HepG2 (cell line): ENCODE results near the gene VIM. TPM values are rescaled to one million over a fixed set of nuclear protein-coding genes. Genes with fewer than 3 reads are reported as not detected.

Experiments used
- ATAC-seq: fragments of 200-7000 bp; cut with Tn5 transposase; 3 replicates; pipeline ENCODE4 v1.9.1; 2020; ENCODE audit warnings: mild to moderate bottlenecking, moderate library complexity
- BruUV-seq: library from RNA; stranded (reverse); fragments of 400-500 nt; replicated peaks from 2 replicates; lab custom pipeline; 2021; lab: Mats Ljungman, UMichigan
- CTCF ChIA-PET: fragments of 300-600 bp; formaldehyde crosslinking; extraction: SDS; loops from one replicate; lab custom pipeline; 2021; ENCODE audit warnings: low total read pairs, inconsistent platforms, low intra/inter-chr PET ratio; lab: Yijun Ruan, JAX
- POLR2A ChIA-PET: fragments of 350-600 bp; sonication (Branson Sonifier 250); formaldehyde crosslinking; loops from one replicate; lab custom pipeline; 2020; ENCODE audit warnings: antibody characterized with exemption, inconsistent platforms; lab: Yijun Ruan, JAX
- DNase-seq: peaks from one replicate; pipeline ENCODE4 v3.0.0-alpha.2; 2015; ENCODE audit warnings: low spot score
- FAIRE-seq: peaks from 3 replicates; lab custom pipeline; 2011; peaks lifted over from hg19 to GRCh38; lab: Jason Lieb, UNC
- H2AFZ ChIP-seq: one replicate; pipeline ENCODE4 v1.6.1; 2011; ENCODE audit warnings: low read length, inconsistent platforms
- H3K27ac ChIP-seq: fragments of 300-600 bp; 3 replicates; pipeline ENCODE4 v1.8.0; 2011; ENCODE audit warnings: mixed run types, mild to moderate bottlenecking, mixed read lengths, low read length, inconsistent platforms; ENCODE audit not compliant: insufficient read depth; ENCODE audit errors: extremely low read length
- H3K27me3 ChIP-seq, 2 experiments: fragments of 200-600 bp in 1 of 2; 2 replicates in 1 of 2; 3 replicates in 1 of 2; pipeline versions ENCODE4 v1.6.0 to v1.8.0; 2011; ENCODE audit warnings: low read length in 2 of 2, mild to moderate bottlenecking in 2 of 2, moderate library complexity in 2 of 2, inconsistent platforms in 1 of 2; ENCODE audit not compliant: insufficient read depth in 2 of 2, control insufficient read depth in 1 of 2
- H3K36me3 ChIP-seq, 2 experiments: fragments of 200-600 bp in 1 of 2; replicated peaks in 1 of 2; 2 replicates in 1 of 2; 3 replicates in 1 of 2; pipeline versions ENCODE4 v1.5.1 to v1.8.0; 2011; ENCODE audit warnings: low read length in 2 of 2, inconsistent platforms in 1 of 2; ENCODE audit not compliant: insufficient read depth in 2 of 2, control insufficient read depth in 1 of 2
- H3K4me1 ChIP-seq: 2 replicates; pipeline ENCODE4 v1.5.1; 2012; ENCODE audit warnings: low read length, inconsistent platforms; ENCODE audit not compliant: insufficient read depth
- H3K4me2 ChIP-seq: 2 replicates; pipeline ENCODE4 v1.6.0; 2011; ENCODE audit warnings: low read depth, low read length, inconsistent platforms
- H3K4me3 ChIP-seq, 3 experiments: fragments of 200-600 bp in 1 of 3; sonication (generic), shearing (Covaris generic) in 1 of 3; replicated peaks in 1 of 3; 2 replicates each; pipeline ENCODE4 v1.5.1; 2011 to 2016; ENCODE audit warnings: low read length in 3 of 3, inconsistent platforms in 2 of 3, low read depth in 2 of 3, mild to moderate bottlenecking in 2 of 3, control low read depth in 1 of 3, mixed read lengths in 1 of 3; ENCODE audit not compliant: insufficient read depth in 1 of 3
- H3K79me2 ChIP-seq: one replicate; pipeline ENCODE4 v1.6.1; 2011; ENCODE audit warnings: low read length, inconsistent platforms; ENCODE audit not compliant: insufficient read depth
- H3K9ac ChIP-seq: 2 replicates; pipeline ENCODE4 v1.6.0; 2011; ENCODE audit warnings: mild to moderate bottlenecking, low read depth, low read length, inconsistent platforms; ENCODE audit not compliant: insufficient read depth
- H3K9me3 ChIP-seq: 2 replicates; pipeline ENCODE4 v1.5.1; 2012; ENCODE audit warnings: mild to moderate bottlenecking, low read length
- H4K20me1 ChIP-seq: 2 replicates; pipeline ENCODE4 v1.6.0; 2011; ENCODE audit warnings: inconsistent platforms, mild to moderate bottlenecking, low read length, moderate library complexity; ENCODE audit not compliant: insufficient read depth
- ASH2L ChIP-seq: fragments of 300-600, 200-600 bp; sonication (generic); IDR thresholded peaks from 2 replicates; pipeline ENCODE4 v1.7.0; 2017; ENCODE audit warnings: low read depth, mild to moderate bottlenecking, moderate library complexity, mixed read lengths, low read length; ENCODE audit not compliant: insufficient read length
- DMAP1 ChIP-seq: IDR thresholded peaks from 2 replicates; pipeline ENCODE4 v1.6.1; 2016
- DR1 ChIP-seq: sonication (generic); formaldehyde crosslinking; IDR thresholded peaks from 2 replicates; pipeline ENCODE4 v1.8.0; 2021; ENCODE audit warnings: mild to moderate bottlenecking, missing genetic modification reagents, inconsistent platforms
- EHMT2 ChIP-seq: fragments of 200-600 bp; sonication (generic); IDR thresholded peaks from 2 replicates; pipeline ENCODE4 v1.7.0; 2017; ENCODE audit warnings: antibody characterized with exemption, low read depth, low read length, borderline replicate concordance
- FOXM1 ChIP-seq: sonication (generic); formaldehyde crosslinking; IDR thresholded peaks from 2 replicates; pipeline ENCODE4 v1.5.0; 2020; ENCODE audit warnings: missing genetic modification reagents
- HNF4A ChIP-seq: sonication (generic); formaldehyde crosslinking; IDR thresholded peaks from 2 replicates; pipeline ENCODE4 v1.4.0; 2020; ENCODE audit warnings: missing genetic modification reagents
- MXI1 ChIP-seq: IDR thresholded peaks from 3 replicates; pipeline ENCODE4 v1.6.1; 2012; ENCODE audit warnings: low read depth, low read length, inconsistent platforms, borderline replicate concordance
- POGZ ChIP-seq: sonication (generic); formaldehyde crosslinking; IDR thresholded peaks from 2 replicates; pipeline ENCODE4 v1.4.0; 2020; ENCODE audit warnings: mild to moderate bottlenecking, missing genetic modification reagents
- PRPF4 ChIP-seq: fragments of 200-400 bp; formaldehyde crosslinking; IDR thresholded peaks from 2 replicates; pipeline ENCODE4 v1.6.1; 2016; ENCODE audit warnings: low read length, low read depth; ENCODE audit not compliant: poor library complexity, severe bottlenecking
- RFX1 ChIP-seq: fragments of 450-650 bp; IDR thresholded peaks from 2 replicates; pipeline ENCODE4 v1.6.1; 2017
- TAF1 ChIP-seq: sonication (generic); formaldehyde crosslinking; IDR thresholded peaks from 2 replicates; pipeline ENCODE4 v1.4.0; 2020; ENCODE audit warnings: missing genetic modification reagents
- ZFP41 ChIP-seq: sonication (generic); formaldehyde crosslinking; IDR thresholded peaks from 2 replicates; pipeline ENCODE4 v1.4.0; 2020; ENCODE audit warnings: mild to moderate bottlenecking, missing genetic modification reagents, borderline replicate concordance
- ZKSCAN5 ChIP-seq: sonication (generic); formaldehyde crosslinking; IDR thresholded peaks from 2 replicates; pipeline ENCODE4 v1.5.1; 2020; ENCODE audit warnings: mild to moderate bottlenecking, missing genetic modification reagents
- ZNF605 ChIP-seq: sonication (generic); formaldehyde crosslinking; IDR thresholded peaks from 2 replicates; pipeline ENCODE4 v1.8.0; 2022; ENCODE audit warnings: mild to moderate bottlenecking, missing genetic modification reagents
- ZNF644 ChIP-seq: IDR thresholded peaks from 2 replicates; pipeline ENCODE4 v1.6.1; 2016; ENCODE audit warnings: low read depth
- WGBS: methylation state at CpG from one replicate; pipeline ENCODE4 v1.1.6; 2017; ENCODE audit warnings: low lambda C conversion rate; 5-methylcytosine and 5-hydroxymethylcytosine counted together
- in situ Hi-C: cut with HindIII; loops from 2 replicates; pipeline ENCODE4 v1.10.0; 2017; ENCODE audit warnings: low pct_unique_long_range_greater_than_20kb; ENCODE audit not compliant: extremely low pct_ligation_motif_present
- intact Hi-C: fragments of 100-400 bp; cut with micrococcal nuclease; formaldehyde crosslinking; loops from one replicate; pipeline ENCODE4 v1.10.0; 2022; ENCODE audit not compliant: unreplicated experiment
- polyA plus RNA-seq, 8 experiments: library from polyadenylated mRNA; depleted of rRNA in 3 of 8; stranded (reverse) in 7 of 8; unstranded in 1 of 8; fragments of >200 nt; fragmentation: Illumina TruSeq in 4 of 8; extraction: Trizol in 4 of 8; gene quantifications; 2 replicates each; pipeline versions ENCODE4 v1.2.1 to v1.2.3, GENCODE V29; 2011 to 2016; ENCODE audit warnings: low read depth in 4 of 8, missing spikeins in 1 of 8, mixed read lengths in 1 of 8; ENCODE audit not compliant: insufficient read depth in 1 of 8
- total RNA-seq, 5 experiments: library from RNA; depleted of rRNA; stranded (reverse); fragments of >200 nt; fragmentation: Illumina TruSeq; extraction: Trizol; gene quantifications; 2 replicates each; pipeline ENCODE4 v1.2.3, GENCODE V29; 2016; ENCODE audit warnings: low read depth in 1 of 5
- TF ChIP-seq, protein P1 (sequence below): sonication (generic); formaldehyde crosslinking; IDR thresholded peaks from 2 replicates; pipeline ENCODE4 v1.4.0; 2020; ENCODE audit warnings: missing genetic modification reagents, borderline replicate concordance

The VIM gene
- total and polyA plus RNA-seq, 2 of the 13 experiments (the other 11 are each of a cell fraction or from before 2014, with no cell fraction given), result not detected

DNA sequence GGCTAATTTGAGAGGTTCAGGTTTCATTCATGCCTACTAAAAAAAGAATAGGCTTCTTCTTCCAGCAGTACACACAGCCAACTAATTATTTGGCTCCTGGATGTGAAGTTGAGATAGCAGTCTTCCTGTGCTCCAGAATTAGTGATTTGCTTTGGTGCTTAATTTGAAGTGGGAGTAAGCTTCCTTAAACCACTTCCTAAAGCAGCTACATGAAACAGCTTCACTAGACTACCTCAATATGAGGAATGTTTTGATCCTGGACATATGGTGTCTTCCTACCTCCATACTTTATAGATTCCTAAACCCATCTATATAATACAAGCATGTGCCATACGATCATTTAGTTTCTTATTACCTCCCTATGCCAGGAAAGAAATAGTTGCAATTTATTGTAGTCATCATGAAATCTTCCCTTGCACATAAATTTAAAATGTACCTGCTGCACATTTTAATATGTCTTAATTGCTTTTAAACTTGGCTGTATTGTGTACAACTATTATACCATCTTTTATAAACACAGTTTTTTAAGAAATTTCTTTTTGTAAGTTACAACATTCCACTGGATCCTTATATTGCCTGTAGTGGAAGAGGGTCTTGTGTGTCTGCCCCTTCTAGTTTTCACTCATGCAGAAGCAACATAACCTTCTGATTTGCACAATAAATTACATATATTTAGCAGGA, 8.6 kb downstream of the VIM start:
- no TSS peak for BruUV-seq
- 0 out of 2 replicates have a peak, but pooled peaks cover 2% of the 10 kb centered on the region for H3K4me1 ChIP-seq
- ATAC-seq (no peak), FAIRE-seq (no peak), DNase-seq (no peak)
- in situ Hi-C loops, result loop anchor here (25.0 kb wide), 1 partner anchor 1374 kb away; the partner anchor contains the start of gene MINDY3
- H3K9me3 ChIP-seq, result no peaks in the 10 kb centered on the region
- no peak overlapping the region for H2AFZ ChIP-seq
- 24% methylated on average over 1 of the region's 1 CpG for WGBS
- intact Hi-C loops, result no loop called here
- no peaks in the 10 kb centered on the region for H3K27me3 ChIP-seq
- no peak overlapping the region for H3K27ac ChIP-seq
- H4K20me1 ChIP-seq, result no peaks in the 10 kb centered on the region
- H3K36me3 ChIP-seq, result no peaks in the 10 kb centered on the region
- H3K9ac ChIP-seq, result no peak overlapping the region
- no peak for TF ChIP-seq FOXM1 (CRISPR knock-in tag)
- no peak for TF ChIP-seq ZNF605 (CRISPR knock-in tag)
- TF ChIP-seq PRPF4, result no peak
- TF ChIP-seq RFX1, result no peak
- TF ChIP-seq ASH2L, result no peak
- no peak for TF ChIP-seq MXI1
- no peak for TF ChIP-seq EHMT2
- TF ChIP-seq DR1 (CRISPR knock-in tag), result no peak
- H3K79me2 ChIP-seq, result no peaks in the 10 kb centered on the region
- ChIA-PET CTCF (no interaction called here), POLR2A (no interaction called here)
- no peak overlapping the region for H3K4me3 ChIP-seq
- H3K4me2 ChIP-seq, result no peak overlapping the region

DNA sequence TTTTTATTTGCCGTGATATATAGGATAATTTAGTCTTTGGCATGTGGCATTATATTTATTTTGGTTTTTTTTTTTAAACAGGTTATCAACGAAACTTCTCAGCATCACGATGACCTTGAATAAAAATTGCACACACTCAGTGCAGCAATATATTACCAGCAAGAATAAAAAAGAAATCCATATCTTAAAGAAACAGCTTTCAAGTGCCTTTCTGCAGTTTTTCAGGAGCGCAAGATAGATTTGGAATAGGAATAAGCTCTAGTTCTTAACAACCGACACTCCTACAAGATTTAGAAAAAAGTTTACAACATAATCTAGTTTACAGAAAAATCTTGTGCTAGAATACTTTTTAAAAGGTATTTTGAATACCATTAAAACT, 9.1 kb downstream of the VIM start:
- TF ChIP-seq DMAP1 (CRISPR knock-in tag) (no peak), ZKSCAN5 (CRISPR knock-in tag) (no peak), POGZ (CRISPR knock-in tag) (no peak), ZFP41 (CRISPR knock-in tag) (no peak), ZNF644 (CRISPR knock-in tag) (no peak), HNF4A (CRISPR knock-in tag) (no peak), TAF1 (CRISPR knock-in tag) (no peak)
- TF ChIP-seq, protein P1, sequence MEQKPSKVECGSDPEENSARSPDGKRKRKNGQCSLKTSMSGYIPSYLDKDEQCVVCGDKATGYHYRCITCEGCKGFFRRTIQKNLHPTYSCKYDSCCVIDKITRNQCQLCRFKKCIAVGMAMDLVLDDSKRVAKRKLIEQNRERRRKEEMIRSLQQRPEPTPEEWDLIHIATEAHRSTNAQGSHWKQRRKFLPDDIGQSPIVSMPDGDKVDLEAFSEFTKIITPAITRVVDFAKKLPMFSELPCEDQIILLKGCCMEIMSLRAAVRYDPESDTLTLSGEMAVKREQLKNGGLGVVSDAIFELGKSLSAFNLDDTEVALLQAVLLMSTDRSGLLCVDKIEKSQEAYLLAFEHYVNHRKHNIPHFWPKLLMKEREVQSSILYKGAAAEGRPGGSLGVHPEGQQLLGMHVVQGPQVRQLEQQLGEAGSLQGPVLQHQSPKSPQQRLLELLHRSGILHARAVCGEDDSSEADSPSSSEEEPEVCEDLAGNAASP (CRISPR knock-in tag), result no peak
- H3K4me3 ChIP-seq, result no peak overlapping the region
- BruUV-seq, result no TSS peak
- no peak for ATAC-seq
- no peaks in the 10 kb centered on the region for H3K79me2 ChIP-seq
- H3K36me3 ChIP-seq, result no peaks in the 10 kb centered on the region
- DNase-seq, result no peak
- H3K27ac ChIP-seq, result no peak overlapping the region
- H3K27me3 ChIP-seq, result no peaks in the 10 kb centered on the region
- FAIRE-seq, result no peak
- intact Hi-C loops, result no loop called here
- ChIA-PET POLR2A (no interaction called here), CTCF (no interaction called here)
- no peaks in the 10 kb centered on the region for H4K20me1 ChIP-seq
- H3K4me2 ChIP-seq, result no peak overlapping the region
- 48% methylated on average over 5 of the region's 5 CpGs for WGBS
- no peaks in the 10 kb centered on the region for H3K9me3 ChIP-seq
- no peak overlapping the region for H2AFZ ChIP-seq
- no peaks in the 10 kb centered on the region for H3K4me1 ChIP-seq
- in situ Hi-C loops, result loop anchor here (25.0 kb wide), 1 partner anchor 1375 kb away; the partner anchor contains the start of gene MINDY3
- H3K9ac ChIP-seq, result no peak overlapping the region
